HepG2 (cell line): Measurements from ENCODE around the gene LURAP1L. TPM values are rescaled to one million over a fixed set of nuclear protein-coding genes. Genes with fewer than 3 reads are reported as not detected.

Source experiments
- ETV5 ChIP-seq: IDR thresholded peaks from 2 replicates; pipeline ENCODE4 v1.6.1; 2018; ENCODE audit warnings: missing biosample characterization, missing genetic modification reagents, inconsistent platforms, borderline replicate concordance
- GZF1 ChIP-seq: sonication (generic); formaldehyde crosslinking; IDR thresholded peaks from 2 replicates; pipeline ENCODE4 v1.5.1; 2020; ENCODE audit warnings: mild to moderate bottlenecking, missing genetic modification reagents
- HDAC1 ChIP-seq: sonication (generic); formaldehyde crosslinking; IDR thresholded peaks from 2 replicates; pipeline ENCODE4 v1.5.1; 2020; ENCODE audit warnings: mild to moderate bottlenecking, missing genetic modification reagents
- HMG20A ChIP-seq: IDR thresholded peaks from 2 replicates; pipeline ENCODE4 v1.6.1; 2016; ENCODE audit warnings: borderline replicate concordance
- KDM4B ChIP-seq: sonication (generic); formaldehyde crosslinking; IDR thresholded peaks from 2 replicates; pipeline ENCODE4 v1.4.0; 2020; ENCODE audit warnings: missing genetic modification reagents
- MED1 ChIP-seq: sonication (generic); formaldehyde crosslinking; IDR thresholded peaks from 2 replicates; pipeline ENCODE4 v1.4.0; 2020; ENCODE audit warnings: missing genetic modification reagents
- MXD1 ChIP-seq: sonication (generic); formaldehyde crosslinking; IDR thresholded peaks from 2 replicates; pipeline ENCODE4 v1.4.0; 2020; ENCODE audit warnings: mild to moderate bottlenecking, missing genetic modification reagents
- NR2F6 ChIP-seq, 2 experiments: IDR thresholded peaks; 2 replicates each; pipeline ENCODE4 v1.6.1; 2016; ENCODE audit warnings: antibody characterized with exemption in 1 of 2, mild to moderate bottlenecking in 1 of 2
- RFXANK ChIP-seq: IDR thresholded peaks from 2 replicates; pipeline ENCODE4 v1.6.1; 2016
- RXRA ChIP-seq: sonication (generic); formaldehyde crosslinking; IDR thresholded peaks from 2 replicates; pipeline ENCODE4 v1.5.1; 2020; ENCODE audit warnings: missing genetic modification reagents
- SMARCE1 ChIP-seq: fragments of 450-650 bp; IDR thresholded peaks from 2 replicates; pipeline ENCODE4 v1.6.1; 2017; ENCODE audit warnings: borderline replicate concordance
- SOX6 ChIP-seq, 2 experiments: fragments of 450-650 bp in 1 of 2; sonication (generic) in 1 of 2; formaldehyde crosslinking in 1 of 2; IDR thresholded peaks; 2 replicates each; pipeline versions ENCODE4 v1.4.0 to v1.6.1; 2017 to 2020; ENCODE audit warnings: antibody characterized with exemption in 1 of 2, mild to moderate bottlenecking in 1 of 2, missing genetic modification reagents in 1 of 2
- THYN1 ChIP-seq: sonication (generic); formaldehyde crosslinking; IDR thresholded peaks from 2 replicates; pipeline ENCODE4 v1.8.1; 2023; ENCODE audit warnings: low read depth, mild to moderate bottlenecking, moderate library complexity, missing genetic modification reagents, borderline replicate concordance
- ZNF263 ChIP-seq: sonication (generic); formaldehyde crosslinking; IDR thresholded peaks from 2 replicates; pipeline ENCODE4 v1.4.0; 2020; ENCODE audit warnings: missing genetic modification reagents
- ZNF644 ChIP-seq: IDR thresholded peaks from 2 replicates; pipeline ENCODE4 v1.6.1; 2016; ENCODE audit warnings: low read depth
- ZNF687 ChIP-seq: sonication (generic); formaldehyde crosslinking; IDR thresholded peaks from 2 replicates; pipeline ENCODE4 v1.5.1; 2020; ENCODE audit warnings: mild to moderate bottlenecking, missing genetic modification reagents, moderate library complexity
- ZNF768 ChIP-seq: sonication (generic); formaldehyde crosslinking; IDR thresholded peaks from 2 replicates; pipeline ENCODE4 v1.4.0; 2020; ENCODE audit warnings: missing genetic modification reagents
- polyA plus RNA-seq, 8 experiments: library from polyadenylated mRNA; depleted of rRNA in 3 of 8; stranded (reverse) in 7 of 8; unstranded in 1 of 8; fragments of >200 nt; fragmentation: Illumina TruSeq in 4 of 8; extraction: Trizol in 4 of 8; gene quantifications; 2 replicates each; pipeline versions ENCODE4 v1.2.1 to v1.2.3, GENCODE V29; 2011 to 2016; ENCODE audit warnings: low read depth in 4 of 8, missing spikeins in 1 of 8, mixed read lengths in 1 of 8; ENCODE audit not compliant: insufficient read depth in 1 of 8
- total RNA-seq, 5 experiments: library from RNA; depleted of rRNA; stranded (reverse); fragments of >200 nt; fragmentation: Illumina TruSeq; extraction: Trizol; gene quantifications; 2 replicates each; pipeline ENCODE4 v1.2.3, GENCODE V29; 2016; ENCODE audit warnings: low read depth in 1 of 5
- TF ChIP-seq, protein P1 (sequence below): sonication (generic); formaldehyde crosslinking; IDR thresholded peaks from 2 replicates; pipeline ENCODE4 v1.9.0; 2021; ENCODE audit warnings: missing genetic modification reagents, borderline replicate concordance
- TF ChIP-seq, protein P2 (sequence below): sonication (generic); formaldehyde crosslinking; IDR thresholded peaks from 2 replicates; pipeline ENCODE4 v1.8.1; 2023; ENCODE audit warnings: mild to moderate bottlenecking, moderate library complexity, missing genetic modification reagents

LURAP1L gene
- total and polyA plus RNA-seq, 2 of the 13 experiments (the other 11 are each of a cell fraction or from before 2014, with no cell fraction given) = 6.7 to 16.6 TPM

- TF ChIP-seq ZNF263 (CRISPR knock-in tag) (0 out of 2 replicates have a peak, but pooled peaks have one; percentile 14), KDM4B (CRISPR knock-in tag) (peak; percentile 33; the same call in 1 of the 2 replicates), HDAC1 (peak; percentile 26; the same call in 1 of the 2 replicates), ZNF768 (0 out of 2 replicates have a peak, but pooled peaks have one; percentile 30), ETV5 (CRISPR knock-in tag) (peak; percentile 41; the same call in 1 of the 2 replicates), RFXANK (CRISPR knock-in tag) (no peak), GZF1 (CRISPR knock-in tag) (0 out of 2 replicates have a peak, but pooled peaks have one; percentile 44), RXRA (CRISPR knock-in tag) (peak; percentile 30; the same call in 1 of the 2 replicates), NR2F6 (IDR thresholded peaks at IDR 0.05) (no peak), NR2F6 (CRISPR knock-in tag; IDR thresholded peaks at IDR 0.05) (0 out of 2 replicates have a peak, but pooled peaks have one; percentile 20), MXD1 (CRISPR knock-in tag) (no peak), ZNF644 (CRISPR knock-in tag) (0 out of 2 replicates have a peak, but pooled peaks have one; percentile 47), HMG20A (CRISPR knock-in tag) (peak; percentile 42; the same call in 1 of the 2 replicates), THYN1 (CRISPR knock-in tag) (no peak), SMARCE1 (no peak), SOX6 (IDR thresholded peaks at IDR 0.05) (no peak), SOX6 (CRISPR knock-in tag; IDR thresholded peaks at IDR 0.05) (peak; percentile 15), ZNF687 (peak; percentile 37; the same call in 1 of the 2 replicates), MED1 (CRISPR knock-in tag) (peak; percentile 45; the same call in 1 of the 2 replicates)
- TF ChIP-seq, protein P1, sequence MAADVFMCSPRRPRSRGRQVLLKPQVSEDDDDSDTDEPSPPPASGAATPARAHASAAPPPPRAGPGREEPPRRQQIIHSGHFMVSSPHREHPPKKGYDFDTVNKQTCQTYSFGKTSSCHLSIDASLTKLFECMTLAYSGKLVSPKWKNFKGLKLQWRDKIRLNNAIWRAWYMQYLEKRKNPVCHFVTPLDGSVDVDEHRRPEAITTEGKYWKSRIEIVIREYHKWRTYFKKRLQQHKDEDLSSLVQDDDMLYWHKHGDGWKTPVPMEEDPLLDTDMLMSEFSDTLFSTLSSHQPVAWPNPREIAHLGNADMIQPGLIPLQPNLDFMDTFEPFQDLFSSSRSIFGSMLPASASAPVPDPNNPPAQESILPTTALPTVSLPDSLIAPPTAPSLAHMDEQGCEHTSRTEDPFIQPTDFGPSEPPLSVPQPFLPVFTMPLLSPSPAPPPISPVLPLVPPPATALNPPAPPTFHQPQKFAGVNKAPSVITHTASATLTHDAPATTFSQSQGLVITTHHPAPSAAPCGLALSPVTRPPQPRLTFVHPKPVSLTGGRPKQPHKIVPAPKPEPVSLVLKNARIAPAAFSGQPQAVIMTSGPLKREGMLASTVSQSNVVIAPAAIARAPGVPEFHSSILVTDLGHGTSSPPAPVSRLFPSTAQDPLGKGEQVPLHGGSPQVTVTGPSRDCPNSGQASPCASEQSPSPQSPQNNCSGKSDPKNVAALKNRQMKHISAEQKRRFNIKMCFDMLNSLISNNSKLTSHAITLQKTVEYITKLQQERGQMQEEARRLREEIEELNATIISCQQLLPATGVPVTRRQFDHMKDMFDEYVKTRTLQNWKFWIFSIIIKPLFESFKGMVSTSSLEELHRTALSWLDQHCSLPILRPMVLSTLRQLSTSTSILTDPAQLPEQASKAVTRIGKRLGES (CRISPR knock-in tag) = no peak
- TF ChIP-seq, protein P2, sequence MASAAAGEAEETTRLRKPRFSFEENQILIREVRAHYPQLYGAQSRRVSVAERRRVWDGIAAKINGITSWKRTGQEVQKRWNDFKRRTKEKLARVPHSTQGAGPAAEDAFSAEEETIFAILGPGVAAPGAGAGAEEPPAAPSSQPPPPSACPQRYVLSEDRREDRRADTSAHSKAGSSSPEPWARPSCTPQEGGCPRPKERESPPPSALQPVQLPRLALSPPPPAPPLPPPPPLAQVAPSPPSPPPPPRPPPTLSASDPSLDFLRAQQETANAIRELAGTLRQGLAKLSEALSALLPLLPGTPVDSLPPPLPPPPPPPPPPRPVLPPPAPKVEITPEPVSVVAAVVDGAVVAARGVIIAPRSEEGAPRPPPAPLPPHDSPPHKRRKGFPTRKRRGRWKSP = 0 out of 2 replicates have a peak, but pooled peaks have one; percentile 25
Observed at GRCh38 chr9:12817702-12818101, 42.9 kb downstream of the LURAP1L start (continued).
